Measurements from ENCODE around the gene TCL1B. TPM values are rescaled to one million over a fixed set of nuclear protein-coding genes. Genes with fewer than 3 reads are reported as not detected.

Gene TCL1B
- total RNA-seq, 4 donors from 2014 or later = not detected

GRCh38 chr14:95656634-95657033 lies 29.6 kb upstream of the TCL1B start:
- Histone ChIP-seq H3K27ac (no peak overlapping the region), H3K4me1 (no peaks in the 10 kb centered on the region), H3K9me3 (no peaks in the 10 kb centered on the region), H3K36me3 (no peaks in the 10 kb centered on the region), H3K27me3 (peaks cover 33% of the 10 kb centered on the region), H3K4me3 (no peak overlapping the region)
- WGBS, 2 donors (ENCODE audit: low coverage in 1 of 2) = 72 to 74% methylated on average over 4 of the region's 5 CpGs
- no peak for ATAC-seq
- TF ChIP-seq CTCF (IDR thresholded peaks at IDR 0.05) (no peak), POLR2A (IDR thresholded peaks at IDR 0.05) (no peak), EP300 (IDR thresholded peaks at IDR 0.05) (no peak), POLR2AphosphoS5 (IDR thresholded peaks at IDR 0.05) (no peak)

GRCh38 chr14:95657454-95657853 lies 28.8 kb upstream of the TCL1B start:
- no peaks in the 10 kb centered on the region for H3K36me3 ChIP-seq
- 68 to 78% methylated on average over 4 of the region's 4 CpGs for WGBS, 2 donors (ENCODE audit: low coverage in 1 of 2)
- peaks cover 33% of the 10 kb centered on the region for H3K27me3 ChIP-seq
- H3K4me3 ChIP-seq = no peak overlapping the region
- H3K9me3 ChIP-seq = no peaks in the 10 kb centered on the region
- no peak overlapping the region for H3K27ac ChIP-seq
- no peak for ATAC-seq
- H3K4me1 ChIP-seq = peaks cover 0 to 1% (median 0%) of the 10 kb centered on the region in 3 donors
- TF ChIP-seq CTCF (IDR thresholded peaks at IDR 0.05) = no peak
- TF ChIP-seq EP300 (IDR thresholded peaks at IDR 0.05) = no peak
- no peak for TF ChIP-seq POLR2A (IDR thresholded peaks at IDR 0.05)
- no peak for TF ChIP-seq POLR2AphosphoS5 (IDR thresholded peaks at IDR 0.05)

- whole genome bisulfite sequencing, 2 donors (ENCODE audit: low coverage in 1 of 2) = 46 to 52% methylated on average over 5 to 7 of the region's 7 CpGs
- no peaks in the 10 kb centered on the region for H3K9me3 ChIP-seq
- no peak for ATAC-seq
These were observed 26.8 kb upstream of the TCL1B start for GRCh38 chr14:95659293-95659989.

GRCh38 chr14:95659990-95660385 lies 26.2 kb upstream of the TCL1B start:
- Histone ChIP-seq H3K36me3 (no peaks in the 10 kb centered on the region), H3K9me3 (no peaks in the 10 kb centered on the region), H3K4me3 (no peak overlapping the region), H3K27me3 (peaks cover 33% of the 10 kb centered on the region), H3K27ac (no peak overlapping the region), H3K4me1 (peaks cover 0 to 16% (median 0%) of the 10 kb centered on the region in 3 donors)
- TF ChIP-seq CTCF (IDR thresholded peaks at IDR 0.05) = no peak
- TF ChIP-seq POLR2A (IDR thresholded peaks at IDR 0.05) = no peak
- no peak for TF ChIP-seq POLR2AphosphoS5 (IDR thresholded peaks at IDR 0.05)
- TF ChIP-seq EP300 (IDR thresholded peaks at IDR 0.05) = no peak
- ATAC-seq = peak; percentile 7
- WGBS, 2 donors (ENCODE audit: low coverage in 1 of 2) = 83% methylated on average over 1 of the region's 5 CpGs; no CpG with 5 or more reads in 1 of the 2 donors

More at GRCh38 chr14:95659293-95659989, 26.8 kb upstream of the TCL1B start:
- Histone ChIP-seq H3K4me1 (peaks cover 0 to 16% (median 0%) of the 10 kb centered on the region in 3 donors), H3K4me3 (no peak overlapping the region), H3K27me3 (peaks cover 33% of the 10 kb centered on the region), H3K36me3 (no peaks in the 10 kb centered on the region), H3K27ac (no peak overlapping the region)
- no peak for TF ChIP-seq EP300 (IDR thresholded peaks at IDR 0.05)
- no peak for TF ChIP-seq POLR2A (IDR thresholded peaks at IDR 0.05)
- no peak for TF ChIP-seq POLR2AphosphoS5 (IDR thresholded peaks at IDR 0.05)
- TF ChIP-seq CTCF (IDR thresholded peaks at IDR 0.05) = no peak

Data from gastroesophageal sphincter (tissue), 4 donors.